Heart right ventricle (tissue), 16 donors: ENCODE results near the gene DHX58. TPM values are rescaled to one million over a fixed set of nuclear protein-coding genes. Genes with fewer than 3 reads are reported as not detected.

Experiments
- ATAC-seq, 8 donors: fragments of 200-7000 bp; cut with Tn5 transposase; one replicate each; pipeline ENCODE4 v1.9.1; 2020; ENCODE audit warnings: mild to moderate bottlenecking in 8 of 8, moderate library complexity in 8 of 8, moderate number of reproducible peaks in 1 of 8
- DNase-seq, 2 donors: peaks; one replicate each; pipeline ENCODE4 v3.0.0-alpha.2; 2020
- H3K27ac ChIP-seq, 10 donors: fragments of 200-600 bp; sonication (generic) in 2 of 10; one replicate each; pipeline versions ENCODE4 v1.5.0 to v1.8.0; 2020 to 2022; ENCODE audit warnings: mild to moderate bottlenecking in 3 of 10
- H3K27me3 ChIP-seq, 7 donors: fragments of 200-600 bp; one replicate each; pipeline ENCODE4 v1.8.0; 2021 to 2022; ENCODE audit warnings: mild to moderate bottlenecking in 2 of 7
- H3K36me3 ChIP-seq, 9 donors: fragments of 200-600 bp; sonication (generic) in 1 of 9; one replicate each; pipeline versions ENCODE4 v1.5.0 to v1.8.0; 2020 to 2022; ENCODE audit warnings: mild to moderate bottlenecking in 2 of 9
- H3K4me1 ChIP-seq, 9 donors: fragments of 200-600 bp; sonication (generic) in 1 of 9; one replicate each; pipeline versions ENCODE4 v1.5.0 to v1.8.0; 2020 to 2022; ENCODE audit warnings: mild to moderate bottlenecking in 4 of 9
- H3K4me3 ChIP-seq, 10 donors: fragments of 200-600 bp; sonication (generic) in 2 of 10; one replicate each; pipeline versions ENCODE4 v1.5.0 to v1.8.0; 2020 to 2022; ENCODE audit warnings: mild to moderate bottlenecking in 7 of 10, moderate library complexity in 2 of 10
- H3K9me3 ChIP-seq, 11 donors: fragments of 200-600 bp in 10 of 11; sonication (generic) in 2 of 11; one replicate each; pipeline versions ENCODE4 v1.5.0 to v1.8.0; 2013 to 2022; ENCODE audit warnings: mild to moderate bottlenecking in 2 of 11, control low read depth in 1 of 11, moderate library complexity in 1 of 11
- WGBS, 2 donors: extraction: QIAGEN DNeasy Blood & Tissue Kit; methylation state at CpG; one replicate each; pipeline ENCODE4 v1.1.7; 2013; ENCODE audit warnings: inconsistent platforms in 1 of 2; 5-methylcytosine and 5-hydroxymethylcytosine counted together
- intact Hi-C, 10 donors: fragments of 100-400 bp; cut with DNase I; formaldehyde crosslinking; loops; one replicate each; pipeline versions ENCODE4 v1.11.1 to v1.14.2; 2022
- polyA plus RNA-seq, 2 donors: library from polyadenylated mRNA; stranded (reverse); fragments of 200-250 nt; gene quantifications; one replicate each; pipeline ENCODE4 v1.2.3, GENCODE V29; 2013
- total RNA-seq, 10 donors: library from RNA; stranded (reverse); fragmentation: NEBNext Ultra II Directional in 3 of 10; extraction: Animal tissue kit (Norgen Biotek cat#: 25700) in 3 of 10; gene quantifications; one replicate each; pipeline versions ENCODE4 v1.2.1 to v1.2.4, GENCODE V29; 2021 to 2023
- TF ChIP-seq, protein P1 (sequence below), 9 donors: fragments of 200-600 bp; sonication (generic) in 2 of 9; IDR thresholded peaks; one replicate each; pipeline versions ENCODE4 v1.5.0 to v1.8.0; 2021 to 2022; ENCODE audit warnings: antibody characterized with exemption in 9 of 9, mild to moderate bottlenecking in 5 of 9, moderate library complexity in 1 of 9
- donor health status: Arrhythmogenic right ventricular cardiomyopathy.
- donor health status: ischemic (EF 13 %, LVEDD 7.1; RV severe dilation, severe dysfunction).
- donor health status: healthy with polysubstance abuse.
- donor health status: DM: no; HTN: yes; CAD: no.
- donor health status: DM: no; HTN: no; CAD: no.
- donor health status: ischemic (EF 25% LVEDD 6.9; RV normal size, moderate dysfunction).
- donor health status: ischemic (EF 25% LVEDD 5.7; RV mildly dilated, moderate dysfunction).
- donor health status: healthy.
- donor health status: DM: yes; HTN: yes; CAD: no.
- donor health status: Ischemic cardiomyopathy.
- donor health status: ischemic (EF 35%, LVEDD 5.7; RV mildly dilated, moderate dysfunction).
- donor health status: nonischemic (EF 11% LVEDD 7.7; RV severe dilation, severe dysfunction).
- donor health status: DM: yes; HTN: yes; CAD: no.
- donor health status: PGD.
- donor health status: ischemic (EF 29% LVEDD 5.4; RV normal size, mild dysfunction).
- donor health status: nonischemic (EF 23%, LVEDD 6.1; RV moderate dilation, normal function).

The DHX58 gene
- total and polyA plus RNA-seq, 12 donors, result 2.2 to 16.9 (median 4.0) TPM

DNA sequence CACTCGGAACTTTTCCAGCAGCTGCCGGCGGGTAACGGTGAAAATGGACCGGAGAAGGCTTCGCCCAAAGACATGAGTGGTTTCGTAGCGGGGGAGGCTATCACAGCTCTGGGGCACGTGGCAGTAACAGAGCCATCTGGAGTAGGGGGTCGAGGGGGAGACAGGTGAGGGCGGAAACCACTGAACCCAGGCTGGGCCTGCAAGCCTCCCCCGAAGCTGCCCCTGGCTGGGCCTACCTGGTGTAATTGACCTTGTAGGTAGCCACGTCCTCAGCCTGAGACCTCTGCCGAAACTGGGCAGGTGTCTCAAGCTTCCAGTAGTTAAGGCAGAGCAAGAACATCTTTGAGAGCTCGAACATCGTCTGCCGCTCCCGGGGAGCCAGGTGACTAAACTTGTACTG, 6.8 kb upstream of the DHX58 start:
- Histone ChIP-seq H3K27me3 (no peaks in the 10 kb centered on the region), H3K4me3 (no peak overlapping the region), H3K9me3 (no peaks in the 10 kb centered on the region), H3K36me3 (peaks cover 0 to 54% (median 0%) of the 10 kb centered on the region in 9 donors), H3K27ac (no peak overlapping the region), H3K4me1 (peaks cover 5 to 47% (median 22%) of the 10 kb centered on the region in 9 donors)
- no peak for DNase-seq
- 94 to 95% methylated on average over 18 of the region's 18 CpGs for WGBS, 2 donors
- intact Hi-C loops, result loop anchor here in 8 of 10 donors (2.0 to 5.0 kb wide), 7 partner anchors 52 to 157 kb away; partner anchors contain the start of genes KCNH4 (in 3 of the 8), CNP (in 2 of the 8) and NKIRAS2 (in 2 of the 8)
- TF ChIP-seq, protein P1, sequence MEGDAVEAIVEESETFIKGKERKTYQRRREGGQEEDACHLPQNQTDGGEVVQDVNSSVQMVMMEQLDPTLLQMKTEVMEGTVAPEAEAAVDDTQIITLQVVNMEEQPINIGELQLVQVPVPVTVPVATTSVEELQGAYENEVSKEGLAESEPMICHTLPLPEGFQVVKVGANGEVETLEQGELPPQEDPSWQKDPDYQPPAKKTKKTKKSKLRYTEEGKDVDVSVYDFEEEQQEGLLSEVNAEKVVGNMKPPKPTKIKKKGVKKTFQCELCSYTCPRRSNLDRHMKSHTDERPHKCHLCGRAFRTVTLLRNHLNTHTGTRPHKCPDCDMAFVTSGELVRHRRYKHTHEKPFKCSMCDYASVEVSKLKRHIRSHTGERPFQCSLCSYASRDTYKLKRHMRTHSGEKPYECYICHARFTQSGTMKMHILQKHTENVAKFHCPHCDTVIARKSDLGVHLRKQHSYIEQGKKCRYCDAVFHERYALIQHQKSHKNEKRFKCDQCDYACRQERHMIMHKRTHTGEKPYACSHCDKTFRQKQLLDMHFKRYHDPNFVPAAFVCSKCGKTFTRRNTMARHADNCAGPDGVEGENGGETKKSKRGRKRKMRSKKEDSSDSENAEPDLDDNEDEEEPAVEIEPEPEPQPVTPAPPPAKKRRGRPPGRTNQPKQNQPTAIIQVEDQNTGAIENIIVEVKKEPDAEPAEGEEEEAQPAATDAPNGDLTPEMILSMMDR (IDR thresholded peaks at IDR 0.05), result no peak
- no peak for ATAC-seq

DNA sequence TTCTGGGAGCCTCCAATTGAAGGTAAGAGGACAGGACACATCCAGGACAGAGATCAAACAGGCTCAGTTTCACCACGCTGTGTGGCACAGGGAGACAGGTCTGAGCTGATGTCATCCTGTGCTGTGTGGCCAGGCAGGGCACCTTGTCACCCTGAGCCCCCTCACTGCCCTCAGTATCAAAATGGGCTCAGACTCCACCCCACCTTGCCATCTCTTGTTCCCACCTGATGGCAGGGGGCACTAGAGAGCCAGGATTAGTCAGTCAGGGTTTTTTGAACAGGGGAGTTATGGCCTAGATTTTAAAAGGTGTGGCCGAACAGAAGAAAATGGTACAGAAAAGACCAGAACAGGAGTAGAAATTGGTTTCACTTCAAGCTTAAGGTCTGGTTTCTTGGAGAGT, 6.0 kb upstream of the DHX58 start:
- Histone ChIP-seq H3K9me3 (no peaks in the 10 kb centered on the region), H3K27me3 (no peaks in the 10 kb centered on the region), H3K4me3 (no peak overlapping the region), H3K36me3 (peaks cover 0 to 62% (median 0%) of the 10 kb centered on the region in 9 donors), H3K27ac (no peak overlapping the region), H3K4me1 (peaks cover 5 to 48% (median 22%) of the 10 kb centered on the region in 9 donors)
- intact Hi-C loops, result loop anchor here in 8 of 10 donors (2.0 to 5.0 kb wide), 7 partner anchors 51 to 156 kb away; partner anchors contain the start of genes KCNH4 (in 3 of the 8), CNP (in 2 of the 8) and NKIRAS2 (in 2 of the 8)
- 84 to 93% methylated on average over 2 of the region's 2 CpGs for WGBS, 2 donors
- DNase-seq, result no peak
- no peak for ATAC-seq
- TF ChIP-seq, protein P1 (IDR thresholded peaks at IDR 0.05), result peak in 8 of 9 donors; percentile 20 to 54 (median 40)

DNA sequence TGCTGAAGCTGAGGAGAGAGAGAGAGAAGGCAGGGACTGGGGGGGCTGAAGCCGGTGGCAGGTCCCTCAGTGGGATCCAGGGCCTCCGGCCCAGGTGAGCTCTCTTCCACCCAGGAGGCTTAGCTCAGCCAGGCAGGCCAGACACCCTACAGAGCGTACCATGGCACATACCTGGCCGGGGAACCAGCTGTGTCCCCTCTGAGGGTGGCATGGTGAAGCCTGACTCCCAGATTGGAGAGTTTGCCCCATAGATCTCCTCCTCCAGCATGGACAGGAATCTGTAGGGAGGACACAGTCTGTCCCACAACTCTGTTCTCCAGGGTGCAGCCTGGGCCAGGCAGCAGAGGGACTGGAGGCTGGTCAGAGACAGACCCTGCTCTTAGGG, 5.6 kb upstream of the DHX58 start:
- TF ChIP-seq, protein P1 (IDR thresholded peaks at IDR 0.05), result no peak
- no peak for DNase-seq
- H3K27me3 ChIP-seq, result no peaks in the 10 kb centered on the region
- 92 to 93% methylated on average over 4 of the region's 4 CpGs for WGBS, 2 donors
- H3K36me3 ChIP-seq, result peaks cover 0 to 66% (median 0%) of the 10 kb centered on the region in 9 donors
- intact Hi-C loops, result loop anchor here in 8 of 10 donors (2.0 to 5.0 kb wide), 7 partner anchors 51 to 156 kb away; partner anchors contain the start of genes KCNH4 (in 3 of the 8), CNP (in 2 of the 8) and NKIRAS2 (in 2 of the 8)
- no peak overlapping the region for H3K27ac ChIP-seq
- H3K4me3 ChIP-seq, result no peak overlapping the region
- H3K4me1 ChIP-seq, result peaks cover 6 to 52% (median 25%) of the 10 kb centered on the region in 9 donors
- H3K9me3 ChIP-seq, result no peaks in the 10 kb centered on the region
- no peak for ATAC-seq

DNA sequence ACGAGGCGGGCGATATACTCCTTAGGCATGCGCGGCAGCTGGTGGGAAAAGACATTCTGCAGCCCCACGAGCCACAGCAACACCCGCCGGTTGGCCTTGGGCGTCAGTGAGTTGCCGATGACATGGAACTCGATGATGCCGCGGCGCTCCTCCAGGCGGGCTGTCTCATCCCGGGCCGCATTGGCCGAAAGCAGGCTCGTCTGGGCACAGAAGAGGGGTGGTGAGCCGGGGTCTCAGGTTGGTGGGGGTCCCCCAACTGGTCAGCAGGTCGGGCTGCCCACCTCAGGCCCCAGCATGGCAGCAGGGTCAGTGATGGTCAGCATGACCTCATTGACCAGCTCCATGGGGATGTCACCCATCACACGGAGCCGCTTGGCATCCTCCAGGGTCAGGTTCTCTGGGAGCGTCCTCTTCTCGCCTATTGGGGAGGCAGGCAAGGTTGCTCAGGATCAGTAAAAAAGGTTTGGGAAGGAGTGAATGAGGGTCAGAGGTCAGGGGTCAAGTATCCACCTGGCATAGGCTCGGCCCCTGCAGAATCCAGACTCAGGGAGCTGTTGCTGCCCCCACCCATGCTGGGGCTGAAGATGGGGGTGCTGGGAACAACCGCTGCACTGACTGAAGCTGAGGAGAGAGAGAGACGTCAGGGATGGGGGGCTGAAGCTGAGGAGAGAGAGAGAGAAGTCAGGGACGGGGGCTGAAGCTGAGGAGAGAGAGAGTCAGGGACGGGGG, 5.0 kb upstream of the DHX58 start:
- TF ChIP-seq, protein P1 (IDR thresholded peaks at IDR 0.05), result no peak
- Histone ChIP-seq H3K27ac (no peak overlapping the region), H3K27me3 (no peaks in the 10 kb centered on the region), H3K36me3 (peaks cover 0 to 67% (median 0%) of the 10 kb centered on the region in 9 donors), H3K4me3 (no peak overlapping the region), H3K4me1 (peaks cover 11 to 53% (median 30%) of the 10 kb centered on the region in 9 donors), H3K9me3 (no peaks in the 10 kb centered on the region)
- ATAC-seq (no peak), DNase-seq (no peak)
- 74 to 87% methylated on average over 30 of the region's 30 CpGs for WGBS, 2 donors
- intact Hi-C loops, result loop anchor here (2.0 to 5.0 kb wide), 11 partner anchors 50 to 155 kb away; partner anchors contain the start of genes KCNH4 (in 3 of the 10), CNP (in 2 of the 10) and NKIRAS2 (in 2 of the 10)
